Calu3 (cell line): ENCODE results near the gene TMEM132D. TPM values are rescaled to one million over a fixed set of nuclear protein-coding genes. Genes with fewer than 3 reads are reported as not detected.

Experiments
- Bru-seq: library from RNA; stranded (reverse); fragments of 400-500 nt; gene quantifications from one replicate; lab custom pipeline; 2021; lab: Mats Ljungman, UMichigan
- BruChase-seq, 2 experiments: library from RNA; stranded (reverse); fragments of 400-500 nt; gene quantifications; one replicate each; lab custom pipeline; 2021; lab: Mats Ljungman, UMichigan
- BruUV-seq: library from RNA; stranded (reverse); fragments of 400-500 nt; replicated peaks from 2 replicates; lab custom pipeline; 2021; lab: Mats Ljungman, UMichigan
- CTCF ChIA-PET: fragments of 300-600 bp; sonication (Branson Sonifier 250); formaldehyde crosslinking; loops from one replicate; lab custom pipeline; 2022; ENCODE audit warnings: antibody characterized with exemption; lab: Charles Lee
- DNase-seq: peaks from one replicate; pipeline ENCODE4 v3.0.0; 2022
- H3K27ac Mint-ChIP-seq: one replicate; pipeline ENCODE4 v1.8.0; 2022; ENCODE audit warnings: mixed read lengths; ENCODE audit not compliant: unreplicated experiment
- H3K27me3 Mint-ChIP-seq: one replicate; pipeline ENCODE4 v1.8.0; 2022; ENCODE audit warnings: mixed read lengths; ENCODE audit not compliant: unreplicated experiment
- H3K36me3 Mint-ChIP-seq: one replicate; pipeline ENCODE4 v1.8.0; 2022; ENCODE audit warnings: mild to moderate bottlenecking, moderate library complexity, mixed read lengths; ENCODE audit not compliant: insufficient read depth, unreplicated experiment
- H3K4me1 Mint-ChIP-seq: one replicate; pipeline ENCODE4 v1.8.0; 2022; ENCODE audit warnings: mild to moderate bottlenecking, low read depth, mixed read lengths; ENCODE audit not compliant: unreplicated experiment
- H3K4me3 Mint-ChIP-seq: one replicate; pipeline ENCODE4 v1.8.0; 2022; ENCODE audit warnings: mild to moderate bottlenecking, low read depth, moderate library complexity, mixed read lengths; ENCODE audit not compliant: unreplicated experiment
- H3K9me3 Mint-ChIP-seq: one replicate; pipeline ENCODE4 v1.8.0; 2022; ENCODE audit warnings: low read depth, mixed read lengths; ENCODE audit not compliant: unreplicated experiment
- intact Hi-C: fragments of 100-400 bp; cut with micrococcal nuclease; formaldehyde crosslinking; loops from one replicate; pipeline ENCODE4 v1.10.0; 2022; ENCODE audit not compliant: unreplicated experiment
- long read RNA-seq: library from polyadenylated mRNA; stranded (forward); transcript quantifications from one replicate; pipeline ENCODE4 v2.0.0, GENCODE V29; 2022
- total RNA-seq: library from RNA; stranded (reverse); gene quantifications from 2 replicates; pipeline ENCODE4 v1.2.3, GENCODE V29; 2022
- TF ChIP-seq, protein P1 (sequence below): fragments of 200-600 bp; IDR thresholded peaks from one replicate; pipeline ENCODE4 v1.8.0; 2022; ENCODE audit warnings: antibody characterized with exemption; ENCODE audit not compliant: unreplicated experiment

TMEM132D gene
- total RNA-seq = not detected in 2 replicates
- percentile 0 among the genes with signal in this experiment for Bru-seq, nascent RNA
- percentile 0 among the genes with signal in this experiment for BruChase-seq, experiment 1, labeled RNA remaining after a 6-hour chase
- BruChase-seq, experiment 2, labeled RNA remaining after a 2-hour chase = percentile 0 among the genes with signal in this experiment
- long read RNA-seq = 0 reads

DNA sequence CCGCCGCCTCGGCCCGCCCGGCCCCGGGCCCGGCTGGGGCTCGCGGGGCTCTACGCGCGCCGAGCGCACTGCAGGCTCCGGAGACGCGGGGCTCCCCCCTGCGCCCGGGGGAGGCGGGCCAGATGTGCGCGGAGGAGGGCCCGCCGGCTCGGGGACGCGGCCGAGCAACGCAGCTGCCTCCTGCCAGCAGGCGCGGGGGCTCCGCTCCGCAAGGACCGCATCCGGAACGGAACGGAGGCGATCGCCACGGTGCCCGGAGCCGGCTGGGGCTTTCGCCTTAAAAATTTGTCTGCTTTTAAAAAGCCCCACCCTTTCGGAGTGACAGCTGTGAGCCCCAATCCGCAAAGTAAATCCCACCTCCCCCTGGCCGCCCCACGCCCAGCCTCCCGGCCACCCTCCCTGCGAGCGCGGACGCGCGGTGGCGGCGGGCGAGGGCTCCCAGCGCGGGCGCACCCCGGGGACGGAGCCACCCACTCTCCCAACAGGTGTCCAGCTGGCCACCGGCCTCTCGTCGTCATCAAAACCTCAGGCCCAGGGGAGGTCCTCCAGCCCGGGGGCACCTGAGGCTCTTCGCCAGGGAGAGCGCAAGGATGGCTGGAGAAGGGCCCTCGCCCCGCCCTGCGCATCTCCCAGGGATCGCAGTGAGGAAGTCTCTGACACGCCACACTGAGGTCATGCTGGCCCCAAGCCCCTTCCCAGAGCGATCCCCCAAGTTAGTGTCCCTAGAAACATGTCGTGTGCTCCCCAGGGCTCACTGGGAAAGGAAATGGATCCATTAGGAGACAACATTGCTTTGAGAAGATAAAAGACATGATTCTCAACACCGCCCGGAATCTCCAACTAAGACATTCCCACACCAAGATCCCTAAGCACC lies at the start of gene TMEM132D:
Gene TMEM132D (minus strand): TSS at position 70 of the 874 bp plus-strand sequence.
- no peaks in the 10 kb centered on the region for H3K36me3 Mint-ChIP-seq
- peaks cover 15% of the 10 kb centered on the region for H3K9me3 Mint-ChIP-seq
- no peak within 1 kb of the TSS for H3K4me3 Mint-ChIP-seq
- DNase-seq = no peak
- no peaks in the 10 kb centered on the region for H3K4me1 Mint-ChIP-seq
- TF ChIP-seq, protein P1, sequence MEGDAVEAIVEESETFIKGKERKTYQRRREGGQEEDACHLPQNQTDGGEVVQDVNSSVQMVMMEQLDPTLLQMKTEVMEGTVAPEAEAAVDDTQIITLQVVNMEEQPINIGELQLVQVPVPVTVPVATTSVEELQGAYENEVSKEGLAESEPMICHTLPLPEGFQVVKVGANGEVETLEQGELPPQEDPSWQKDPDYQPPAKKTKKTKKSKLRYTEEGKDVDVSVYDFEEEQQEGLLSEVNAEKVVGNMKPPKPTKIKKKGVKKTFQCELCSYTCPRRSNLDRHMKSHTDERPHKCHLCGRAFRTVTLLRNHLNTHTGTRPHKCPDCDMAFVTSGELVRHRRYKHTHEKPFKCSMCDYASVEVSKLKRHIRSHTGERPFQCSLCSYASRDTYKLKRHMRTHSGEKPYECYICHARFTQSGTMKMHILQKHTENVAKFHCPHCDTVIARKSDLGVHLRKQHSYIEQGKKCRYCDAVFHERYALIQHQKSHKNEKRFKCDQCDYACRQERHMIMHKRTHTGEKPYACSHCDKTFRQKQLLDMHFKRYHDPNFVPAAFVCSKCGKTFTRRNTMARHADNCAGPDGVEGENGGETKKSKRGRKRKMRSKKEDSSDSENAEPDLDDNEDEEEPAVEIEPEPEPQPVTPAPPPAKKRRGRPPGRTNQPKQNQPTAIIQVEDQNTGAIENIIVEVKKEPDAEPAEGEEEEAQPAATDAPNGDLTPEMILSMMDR = no peak
- H3K27ac Mint-ChIP-seq = no peak within 1 kb of the TSS
- H3K27me3 Mint-ChIP-seq = no peaks in the 10 kb centered on the region
- BruUV-seq = no TSS peak
- intact Hi-C loops = no loop called here
- CTCF ChIA-PET = no interaction called here

DNA sequence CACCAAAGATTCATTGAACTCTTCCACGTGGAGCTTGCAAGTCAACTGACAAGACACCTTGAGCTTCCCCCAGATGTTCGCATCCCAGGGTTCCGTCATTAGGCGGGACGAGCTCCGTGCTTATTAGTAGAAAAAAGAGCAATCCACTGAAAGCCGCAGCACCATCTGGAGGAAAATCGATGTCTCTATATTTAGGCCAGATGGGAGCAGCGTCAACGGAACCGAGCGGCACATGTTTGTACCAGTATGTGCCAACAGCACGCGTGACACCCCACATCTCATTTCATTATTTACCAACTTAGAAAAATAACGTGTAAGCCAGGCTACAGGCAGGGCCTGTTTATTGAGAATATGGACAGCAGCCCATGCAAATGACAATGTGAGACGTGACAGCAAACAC lies 45.8 kb upstream of the TMEM132D start:
- no peaks in the 10 kb centered on the region for H3K4me1 Mint-ChIP-seq
- H3K4me3 Mint-ChIP-seq = no peak overlapping the region
- TF ChIP-seq, protein P1 = no peak
- BruUV-seq = no TSS peak
- CTCF ChIA-PET = interaction anchor here (0.6 kb wide), 1 partner anchor 389 kb away, joined by 3 read pairs; no protein-coding TSS in a partner anchor
- peaks cover 14% of the 10 kb centered on the region for H3K9me3 Mint-ChIP-seq
- no peak for DNase-seq
- intact Hi-C loops = no loop called here
- H3K36me3 Mint-ChIP-seq = no peaks in the 10 kb centered on the region
- no peaks in the 10 kb centered on the region for H3K27me3 Mint-ChIP-seq
- H3K27ac Mint-ChIP-seq = no peak overlapping the region

DNA sequence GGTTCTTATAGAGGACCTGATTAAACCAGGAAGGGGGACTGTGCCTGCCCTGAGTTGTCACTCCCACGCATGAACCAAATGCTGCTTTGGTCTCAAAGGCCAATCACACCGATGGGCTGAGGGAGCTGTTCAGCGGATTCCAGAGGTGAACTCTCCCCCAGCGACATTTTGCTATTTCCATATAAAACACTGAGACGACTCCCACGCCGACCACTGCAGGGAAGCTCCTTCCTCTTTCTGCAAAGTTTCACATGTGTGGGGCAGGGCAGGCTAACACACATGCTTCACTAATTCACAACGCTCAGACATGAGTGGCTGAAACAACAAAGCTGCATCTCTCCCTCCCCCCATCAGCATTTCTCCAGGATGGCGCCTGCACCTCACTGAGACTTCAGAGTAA lies 37.8 kb upstream of the TMEM132D start:
- H3K9me3 Mint-ChIP-seq = peaks cover 22% of the 10 kb centered on the region
- no peak overlapping the region for H3K4me3 Mint-ChIP-seq
- CTCF ChIA-PET = interaction anchor here (0.8 kb wide), 1 partner anchor 19 kb away, joined by 3 read pairs; no protein-coding TSS in a partner anchor
- H3K27ac Mint-ChIP-seq = no peak overlapping the region
- H3K36me3 Mint-ChIP-seq = no peaks in the 10 kb centered on the region
- no peaks in the 10 kb centered on the region for H3K27me3 Mint-ChIP-seq
- H3K4me1 Mint-ChIP-seq = no peaks in the 10 kb centered on the region
- TF ChIP-seq, protein P1 = no peak
- BruUV-seq = no TSS peak
- intact Hi-C loops = no loop called here
- DNase-seq = no peak

DNA sequence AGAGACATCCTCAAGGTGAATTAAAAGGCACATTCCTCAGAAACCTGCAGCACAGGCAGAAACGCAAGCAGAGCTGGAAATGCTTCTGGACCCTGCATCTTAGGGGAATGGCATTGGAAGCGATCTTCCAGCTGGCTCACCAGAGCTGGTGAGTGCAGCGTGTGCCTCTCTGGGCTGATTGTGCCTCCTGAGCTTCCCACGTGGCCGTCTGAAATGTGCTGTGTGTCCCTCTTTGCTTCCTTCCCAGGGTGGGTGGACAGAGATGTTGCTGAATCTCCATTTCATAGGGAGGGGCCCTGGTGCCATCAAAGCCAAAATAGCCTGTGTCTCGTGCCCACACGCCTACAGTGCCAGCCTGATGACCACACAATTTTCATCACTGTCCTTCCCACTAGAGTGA lies 34.3 kb upstream of the TMEM132D start:
- Mint-ChIP-seq H3K4me1 (no peaks in the 10 kb centered on the region), H3K27me3 (no peaks in the 10 kb centered on the region), H3K4me3 (no peak overlapping the region), H3K9me3 (peaks cover 25% of the 10 kb centered on the region), H3K27ac (no peak overlapping the region), H3K36me3 (no peaks in the 10 kb centered on the region)
- TF ChIP-seq, protein P1 = no peak
- DNase-seq = no peak
- no TSS peak for BruUV-seq
- CTCF ChIA-PET = no interaction called here
- intact Hi-C loops = no loop called here
